Neural cell (in vitro differentiated cells): ENCODE results near the gene OR13J1.

Source experiments
- EP300 ChIP-seq: fragments of 450-650 bp; conservative IDR thresholded peaks from 2 replicates; pipeline ENCODE4 v1.6.1; 2014; ENCODE audit warnings: antibody characterized with exemption, mild to moderate bottlenecking, moderate library complexity; ENCODE audit not compliant: poor library complexity, severe bottlenecking
- EZH2 ChIP-seq: fragments of 200-600, 300-800 bp; shearing (Covaris generic), sonication (generic); IDR thresholded peaks from 2 replicates; pipeline ENCODE4 v1.6.1; 2014; ENCODE audit warnings: antibody characterized with exemption, low read length, borderline replicate concordance, mild to moderate bottlenecking; ENCODE audit not compliant: insufficient read depth, poor library complexity, severe bottlenecking
- SMC3 ChIP-seq: fragments of 450-650 bp; conservative IDR thresholded peaks from 2 replicates; pipeline ENCODE4 v1.6.1; 2014; ENCODE audit warnings: antibody characterized with exemption, mild to moderate bottlenecking, moderate library complexity; ENCODE audit not compliant: poor library complexity
- TAF1 ChIP-seq: IDR thresholded peaks from 2 replicates; pipeline ENCODE4 v1.6.1; 2012; ENCODE audit warnings: low read depth
- TF ChIP-seq, protein P1 (sequence below): fragments of 450-650 bp; IDR thresholded peaks from 2 replicates; pipeline ENCODE4 v1.5.1; 2014; ENCODE audit warnings: antibody characterized with exemption, mild to moderate bottlenecking, moderate library complexity; ENCODE audit not compliant: poor library complexity, severe bottlenecking

DNA sequence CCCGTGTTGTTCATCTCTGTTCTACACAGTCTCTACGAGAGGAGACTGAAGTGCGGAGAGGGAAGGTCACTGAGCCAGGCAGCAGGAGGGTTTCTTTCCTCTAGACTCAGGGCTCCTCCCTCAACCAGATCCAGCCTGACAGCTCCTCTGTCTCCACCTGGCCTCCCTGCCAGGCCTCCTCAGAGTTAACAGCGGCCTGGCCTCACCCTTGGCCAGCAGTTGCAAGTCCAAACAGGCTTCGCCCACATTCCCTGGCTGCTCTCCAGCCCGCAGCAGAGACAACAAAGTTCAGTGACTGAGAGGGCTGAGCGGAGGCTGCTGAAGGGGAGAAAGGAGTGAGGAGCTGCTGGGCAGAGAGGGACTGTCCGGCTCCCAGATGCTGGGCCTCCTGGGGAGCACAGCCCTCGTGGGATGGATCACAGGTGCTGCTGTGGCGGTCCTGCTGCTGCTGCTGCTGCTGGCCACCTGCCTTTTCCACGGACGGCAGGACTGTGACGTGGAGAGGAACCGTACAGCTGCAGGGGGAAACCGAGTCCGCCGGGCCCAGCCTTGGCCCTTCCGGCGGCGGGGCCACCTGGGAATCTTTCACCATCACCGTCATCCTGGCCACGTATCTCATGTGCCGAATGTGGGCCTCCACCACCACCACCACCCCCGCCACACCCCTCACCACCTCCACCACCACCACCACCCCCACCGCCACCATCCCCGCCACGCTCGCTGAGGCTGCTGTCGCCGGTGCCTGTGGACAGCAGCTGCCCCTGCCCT lies 35.9 kb upstream of the OR13J1 start, which contains the start of gene HRCT1:
- TF ChIP-seq, protein P1, sequence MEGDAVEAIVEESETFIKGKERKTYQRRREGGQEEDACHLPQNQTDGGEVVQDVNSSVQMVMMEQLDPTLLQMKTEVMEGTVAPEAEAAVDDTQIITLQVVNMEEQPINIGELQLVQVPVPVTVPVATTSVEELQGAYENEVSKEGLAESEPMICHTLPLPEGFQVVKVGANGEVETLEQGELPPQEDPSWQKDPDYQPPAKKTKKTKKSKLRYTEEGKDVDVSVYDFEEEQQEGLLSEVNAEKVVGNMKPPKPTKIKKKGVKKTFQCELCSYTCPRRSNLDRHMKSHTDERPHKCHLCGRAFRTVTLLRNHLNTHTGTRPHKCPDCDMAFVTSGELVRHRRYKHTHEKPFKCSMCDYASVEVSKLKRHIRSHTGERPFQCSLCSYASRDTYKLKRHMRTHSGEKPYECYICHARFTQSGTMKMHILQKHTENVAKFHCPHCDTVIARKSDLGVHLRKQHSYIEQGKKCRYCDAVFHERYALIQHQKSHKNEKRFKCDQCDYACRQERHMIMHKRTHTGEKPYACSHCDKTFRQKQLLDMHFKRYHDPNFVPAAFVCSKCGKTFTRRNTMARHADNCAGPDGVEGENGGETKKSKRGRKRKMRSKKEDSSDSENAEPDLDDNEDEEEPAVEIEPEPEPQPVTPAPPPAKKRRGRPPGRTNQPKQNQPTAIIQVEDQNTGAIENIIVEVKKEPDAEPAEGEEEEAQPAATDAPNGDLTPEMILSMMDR, result no peak
- no peak for TF ChIP-seq EP300
- no peak for TF ChIP-seq EZH2
- TF ChIP-seq SMC3, result no peak
- TF ChIP-seq TAF1, result no peak
